ENCODE measurements around the gene JPH3.

GRCh38 chr16:87582966-87583325 is 19.4 kb upstream of the JPH3 start:
- TF ChIP-seq CTCF (IDR thresholded peaks at IDR 0.05) = no peak
- no peak for TF ChIP-seq POLR2A (IDR thresholded peaks at IDR 0.05)
